ENCODE results near the gene TANGO2. TPM values are rescaled to one million over a fixed set of nuclear protein-coding genes. Genes with fewer than 3 reads are reported as not detected.

The TANGO2 gene
- total RNA-seq, 1 donor from 2014 or later, result 13.6 TPM

DNA sequence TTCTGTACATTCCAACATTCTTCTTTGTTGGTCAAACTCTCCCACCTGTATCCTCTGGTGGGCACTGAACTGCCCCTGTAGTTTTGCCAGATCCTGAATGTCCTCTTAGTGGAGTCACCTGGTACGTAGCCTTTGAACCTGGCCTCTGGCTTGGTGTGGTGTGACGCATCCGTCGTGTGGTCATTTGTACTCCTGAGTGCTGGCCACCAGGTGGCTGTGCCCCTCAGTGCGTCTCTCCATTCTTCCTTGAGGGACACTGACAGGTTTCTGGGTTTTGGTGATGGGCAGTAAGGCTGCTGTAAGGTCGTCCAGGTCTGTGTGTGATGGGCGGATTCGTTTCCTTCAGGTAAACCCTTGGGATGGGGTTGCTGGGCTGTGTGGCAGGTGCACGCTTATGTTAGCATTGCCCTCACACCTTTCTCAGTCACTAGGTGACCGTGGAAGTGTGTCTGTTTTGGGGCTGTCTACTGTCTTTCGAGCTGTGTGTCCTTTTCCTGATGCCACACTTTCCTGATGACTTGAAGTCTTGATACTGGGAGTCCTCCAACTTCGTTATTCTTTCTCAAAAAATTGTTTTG lies 81.4 kb downstream of the TANGO2 start:
- Histone ChIP-seq H3K27me3 (ENCODE audit: control insufficient read depth in 3 of 3, insufficient read depth in 3 of 3, low read length in 3 of 3) (no peaks in the 10 kb centered on the region), H3K4me1 (ENCODE audit: control insufficient read depth in 3 of 3, insufficient read depth in 3 of 3, low read length in 3 of 3) (peaks cover 29 to 38% (median 34%) of the 10 kb centered on the region in 3 donors), H3K27ac (ENCODE audit: low read depth, low read length) (no peak overlapping the region), H3K4me3 (ENCODE audit: low read length in 3 of 3) (no peak overlapping the region), H3K36me3 (ENCODE audit: control insufficient read depth in 3 of 3, insufficient read depth in 3 of 3, low read length in 3 of 3) (peaks cover 48 to 68% (median 62%) of the 10 kb centered on the region in 3 donors), H3K9ac (ENCODE audit: low read depth in 1 of 3, low read length in 3 of 3) (no peak overlapping the region), H3K9me3 (ENCODE audit: control insufficient read depth in 3 of 3, low read length in 3 of 3) (no peaks in the 10 kb centered on the region)

- peak overlapping the region in 1 of 3 donors; percentile 6 for H3K4me3 ChIP-seq (ENCODE audit: low read length in 3 of 3)
- peak overlapping the region; percentile 14 to 79 (median 40) for H3K9ac ChIP-seq (ENCODE audit: low read depth in 1 of 3, low read length in 3 of 3)
- peak overlapping the region; percentile 64 for H3K27ac ChIP-seq (ENCODE audit: low read depth, low read length)
- no peaks in the 10 kb centered on the region for H3K27me3 ChIP-seq (ENCODE audit: control insufficient read depth in 3 of 3, insufficient read depth in 3 of 3, low read length in 3 of 3)
- H3K9me3 ChIP-seq (ENCODE audit: control insufficient read depth in 3 of 3, low read length in 3 of 3), result no peaks in the 10 kb centered on the region
- peaks cover 31 to 42% (median 39%) of the 10 kb centered on the region in 3 donors for H3K4me1 ChIP-seq (ENCODE audit: control insufficient read depth in 3 of 3, insufficient read depth in 3 of 3, low read length in 3 of 3)
- peaks cover 63 to 76% (median 75%) of the 10 kb centered on the region in 3 donors for H3K36me3 ChIP-seq (ENCODE audit: control insufficient read depth in 3 of 3, insufficient read depth in 3 of 3, low read length in 3 of 3)
These were observed 84.7 kb downstream of the TANGO2 start for GRCh38 chr22:20105456-20106204.

DNA sequence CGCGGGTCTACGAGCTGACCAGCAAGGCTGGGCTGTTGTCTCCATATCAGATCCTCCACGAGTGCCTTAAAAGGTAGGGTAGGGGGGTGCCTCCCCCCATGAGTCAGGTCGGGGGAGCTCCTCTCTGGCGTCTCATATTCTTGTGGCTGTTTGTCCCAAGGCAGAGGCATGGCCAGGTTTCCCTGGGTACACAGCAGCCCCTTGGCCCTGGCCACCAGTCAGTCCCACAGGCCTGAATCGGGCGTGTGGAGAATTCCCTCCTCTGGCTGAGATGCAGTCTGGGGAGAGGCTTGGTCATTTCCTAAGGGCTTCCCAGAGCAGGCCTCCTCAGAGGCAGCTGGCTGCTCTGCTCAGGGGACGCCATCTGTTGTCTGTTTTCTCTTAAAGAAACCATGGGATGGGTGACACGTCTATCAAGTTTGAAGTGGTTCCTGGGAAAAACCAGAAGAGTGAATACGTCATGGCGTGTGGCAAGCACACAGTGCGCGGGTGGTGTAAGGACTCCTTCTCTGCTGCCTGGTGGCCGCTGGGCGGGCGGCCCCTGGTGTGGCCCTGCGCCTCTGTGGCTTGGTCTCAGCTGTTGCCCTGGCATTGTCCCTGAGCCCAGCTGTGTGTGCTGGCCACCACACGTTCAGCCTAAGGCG lies 85.4 kb downstream of the TANGO2 start:
- H3K36me3 ChIP-seq (ENCODE audit: control insufficient read depth in 3 of 3, insufficient read depth in 3 of 3, low read length in 3 of 3), result peaks cover 64 to 74% (median 72%) of the 10 kb centered on the region in 3 donors
- peaks cover 31 to 43% (median 39%) of the 10 kb centered on the region in 3 donors for H3K4me1 ChIP-seq (ENCODE audit: control insufficient read depth in 3 of 3, insufficient read depth in 3 of 3, low read length in 3 of 3)
- H3K9ac ChIP-seq (ENCODE audit: low read depth in 1 of 3, low read length in 3 of 3), result peak overlapping the region; percentile 45 to 79 (median 68)
- H3K27ac ChIP-seq (ENCODE audit: low read depth, low read length), result peak overlapping the region; percentile 64
- no peaks in the 10 kb centered on the region for H3K27me3 ChIP-seq (ENCODE audit: control insufficient read depth in 3 of 3, insufficient read depth in 3 of 3, low read length in 3 of 3)
- H3K9me3 ChIP-seq (ENCODE audit: control insufficient read depth in 3 of 3, low read length in 3 of 3), result no peaks in the 10 kb centered on the region
- no peak overlapping the region for H3K4me3 ChIP-seq (ENCODE audit: low read length in 3 of 3)

DNA sequence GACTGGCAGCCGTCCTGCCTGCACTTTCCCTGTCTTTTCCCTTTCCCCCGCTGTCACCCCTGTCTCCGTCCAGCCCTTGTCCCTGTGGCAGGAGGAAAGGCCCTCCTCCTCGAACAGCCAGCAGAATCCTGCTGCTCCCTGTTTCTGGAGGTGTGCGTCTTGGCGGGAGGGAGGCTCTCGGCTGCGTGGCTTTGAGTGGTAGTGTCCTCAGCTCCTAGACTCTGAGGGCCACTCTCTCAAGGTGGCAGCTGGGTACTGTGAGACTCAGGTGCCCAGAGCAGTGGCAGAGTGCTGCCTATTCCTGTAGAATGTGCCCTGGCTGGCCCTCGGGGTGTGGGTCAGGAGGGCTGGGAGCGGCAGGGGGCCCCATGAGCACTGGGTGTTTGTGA lies 85.9 kb downstream of the TANGO2 start:
- peak overlapping the region; percentile 45 to 79 (median 68) for H3K9ac ChIP-seq (ENCODE audit: low read depth in 1 of 3, low read length in 3 of 3)
- H3K27me3 ChIP-seq (ENCODE audit: control insufficient read depth in 3 of 3, insufficient read depth in 3 of 3, low read length in 3 of 3), result no peaks in the 10 kb centered on the region
- H3K9me3 ChIP-seq (ENCODE audit: control insufficient read depth in 3 of 3, low read length in 3 of 3), result no peaks in the 10 kb centered on the region
- peak overlapping the region in 1 of 3 donors; percentile 29 for H3K4me3 ChIP-seq (ENCODE audit: low read length in 3 of 3)
- peaks cover 67 to 72% (median 72%) of the 10 kb centered on the region in 3 donors for H3K36me3 ChIP-seq (ENCODE audit: control insufficient read depth in 3 of 3, insufficient read depth in 3 of 3, low read length in 3 of 3)
- peaks cover 31 to 48% (median 42%) of the 10 kb centered on the region in 3 donors for H3K4me1 ChIP-seq (ENCODE audit: control insufficient read depth in 3 of 3, insufficient read depth in 3 of 3, low read length in 3 of 3)
- H3K27ac ChIP-seq (ENCODE audit: low read depth, low read length), result peak overlapping the region; percentile 64

- Histone ChIP-seq H3K27me3 (ENCODE audit: control insufficient read depth in 3 of 3, insufficient read depth in 3 of 3, low read length in 3 of 3) (no peaks in the 10 kb centered on the region), H3K27ac (ENCODE audit: low read depth, low read length) (peak overlapping the region; percentile 64), H3K9me3 (ENCODE audit: control insufficient read depth in 3 of 3, low read length in 3 of 3) (no peaks in the 10 kb centered on the region), H3K4me1 (ENCODE audit: control insufficient read depth in 3 of 3, insufficient read depth in 3 of 3, low read length in 3 of 3) (peaks cover 31 to 48% (median 48%) of the 10 kb centered on the region in 3 donors), H3K36me3 (ENCODE audit: control insufficient read depth in 3 of 3, insufficient read depth in 3 of 3, low read length in 3 of 3) (peaks cover 67 to 72% (median 72%) of the 10 kb centered on the region in 3 donors), H3K9ac (ENCODE audit: low read depth in 1 of 3, low read length in 3 of 3) (peak overlapping the region in 1 of 3 donors; percentile 79), H3K4me3 (ENCODE audit: low read length in 3 of 3) (no peak overlapping the region)
These were observed 86.6 kb downstream of the TANGO2 start for GRCh38 chr22:20107471-20107901.

GRCh38 chr22:20107951-20108756 lies 87.2 kb downstream of the TANGO2 start:
- Histone ChIP-seq H3K9ac (ENCODE audit: low read depth in 1 of 3, low read length in 3 of 3) (no peak overlapping the region), H3K36me3 (ENCODE audit: control insufficient read depth in 3 of 3, insufficient read depth in 3 of 3, low read length in 3 of 3) (peaks cover 71 to 78% (median 76%) of the 10 kb centered on the region in 3 donors), H3K9me3 (ENCODE audit: control insufficient read depth in 3 of 3, low read length in 3 of 3) (no peaks in the 10 kb centered on the region), H3K4me1 (ENCODE audit: control insufficient read depth in 3 of 3, insufficient read depth in 3 of 3, low read length in 3 of 3) (peaks cover 31 to 48% (median 48%) of the 10 kb centered on the region in 3 donors), H3K4me3 (ENCODE audit: low read length in 3 of 3) (no peak overlapping the region), H3K27me3 (ENCODE audit: control insufficient read depth in 3 of 3, insufficient read depth in 3 of 3, low read length in 3 of 3) (no peaks in the 10 kb centered on the region), H3K27ac (ENCODE audit: low read depth, low read length) (no peak overlapping the region)

DNA sequence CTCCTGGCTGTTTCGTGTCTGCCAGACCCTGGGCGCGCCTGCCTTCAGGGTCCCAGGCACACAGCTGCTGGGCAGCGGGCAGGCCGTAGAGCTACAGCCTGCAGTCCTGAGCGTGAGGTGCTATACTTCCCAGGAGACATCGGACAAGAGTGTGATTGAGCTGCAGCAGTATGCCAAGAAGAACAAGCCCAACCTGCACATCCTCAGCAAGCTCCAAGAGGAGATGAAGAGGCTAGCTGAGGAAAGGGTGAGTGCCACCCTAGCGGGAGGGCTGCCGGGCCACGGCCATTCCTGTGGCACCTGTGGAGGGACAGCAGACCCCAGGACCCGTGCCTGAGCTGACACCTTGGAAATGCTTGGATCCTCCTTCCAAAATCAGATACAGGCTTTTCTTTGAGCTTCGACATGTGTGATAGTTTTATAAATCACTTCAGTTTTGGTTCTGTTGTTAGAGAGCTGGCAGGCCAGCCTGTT lies 87.9 kb downstream of the TANGO2 start:
- H3K27ac ChIP-seq (ENCODE audit: low read depth, low read length), result no peak overlapping the region
- H3K9ac ChIP-seq (ENCODE audit: low read depth in 1 of 3, low read length in 3 of 3), result no peak overlapping the region
- no peaks in the 10 kb centered on the region for H3K27me3 ChIP-seq (ENCODE audit: control insufficient read depth in 3 of 3, insufficient read depth in 3 of 3, low read length in 3 of 3)
- H3K4me1 ChIP-seq (ENCODE audit: control insufficient read depth in 3 of 3, insufficient read depth in 3 of 3, low read length in 3 of 3), result peaks cover 28 to 46% (median 44%) of the 10 kb centered on the region in 3 donors
- peaks cover 75 to 82% (median 77%) of the 10 kb centered on the region in 3 donors for H3K36me3 ChIP-seq (ENCODE audit: control insufficient read depth in 3 of 3, insufficient read depth in 3 of 3, low read length in 3 of 3)
- no peak overlapping the region for H3K4me3 ChIP-seq (ENCODE audit: low read length in 3 of 3)
- no peaks in the 10 kb centered on the region for H3K9me3 ChIP-seq (ENCODE audit: control insufficient read depth in 3 of 3, low read length in 3 of 3)

GRCh38 chr22:20109411-20110358 lies 88.8 kb downstream of the TANGO2 start:
- H3K27me3 ChIP-seq (ENCODE audit: control insufficient read depth in 3 of 3, insufficient read depth in 3 of 3, low read length in 3 of 3), result no peaks in the 10 kb centered on the region
- H3K36me3 ChIP-seq (ENCODE audit: control insufficient read depth in 3 of 3, insufficient read depth in 3 of 3, low read length in 3 of 3), result peaks cover 80 to 87% (median 81%) of the 10 kb centered on the region in 3 donors
- no peak overlapping the region for H3K27ac ChIP-seq (ENCODE audit: low read depth, low read length)
- H3K4me3 ChIP-seq (ENCODE audit: low read length in 3 of 3), result no peak overlapping the region
- peaks cover 24 to 45% (median 41%) of the 10 kb centered on the region in 3 donors for H3K4me1 ChIP-seq (ENCODE audit: control insufficient read depth in 3 of 3, insufficient read depth in 3 of 3, low read length in 3 of 3)
- H3K9me3 ChIP-seq (ENCODE audit: control insufficient read depth in 3 of 3, low read length in 3 of 3), result no peaks in the 10 kb centered on the region
- no peak overlapping the region for H3K9ac ChIP-seq (ENCODE audit: low read depth in 1 of 3, low read length in 3 of 3)
